HG03175 (cell line): Measurements from ENCODE around the gene LOXL4.

ENCODE experiments used
- ATAC-seq: cut with Tn5 transposase; IDR thresholded peaks from one replicate; pipeline ENCODE4 v1.9.1; 2021; ENCODE audit warnings: mild to moderate bottlenecking, moderate library complexity; ENCODE audit not compliant: unreplicated experiment

Gene LOXL4

GRCh38 chr10:98265403-98266378 is 2.3 kb downstream of the LOXL4 start:
- no peak for ATAC-seq

GRCh38 chr10:98264378-98265065 is 3.5 kb downstream of the LOXL4 start:
- ATAC-seq: no peak

DNA sequence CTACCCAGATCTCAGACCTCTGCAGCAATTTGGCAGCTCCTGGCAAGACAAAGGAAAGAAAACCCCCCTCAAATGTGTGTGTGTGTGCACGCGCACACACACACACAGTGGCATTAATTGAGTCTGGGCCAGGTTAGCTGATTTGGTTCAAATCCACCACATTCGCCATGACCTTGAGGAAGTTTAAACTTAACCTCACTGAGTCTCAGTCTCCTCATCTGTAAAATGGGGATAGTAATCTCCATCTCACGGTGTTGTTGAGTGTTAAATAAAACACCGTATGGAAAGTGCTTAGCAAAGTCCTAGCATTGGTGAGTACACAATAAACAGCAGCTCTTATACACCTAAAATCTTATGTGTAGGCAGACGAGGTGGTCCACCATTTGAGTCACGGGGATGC is 4.9 kb downstream of the LOXL4 start:
- ATAC-seq: no peak

DNA sequence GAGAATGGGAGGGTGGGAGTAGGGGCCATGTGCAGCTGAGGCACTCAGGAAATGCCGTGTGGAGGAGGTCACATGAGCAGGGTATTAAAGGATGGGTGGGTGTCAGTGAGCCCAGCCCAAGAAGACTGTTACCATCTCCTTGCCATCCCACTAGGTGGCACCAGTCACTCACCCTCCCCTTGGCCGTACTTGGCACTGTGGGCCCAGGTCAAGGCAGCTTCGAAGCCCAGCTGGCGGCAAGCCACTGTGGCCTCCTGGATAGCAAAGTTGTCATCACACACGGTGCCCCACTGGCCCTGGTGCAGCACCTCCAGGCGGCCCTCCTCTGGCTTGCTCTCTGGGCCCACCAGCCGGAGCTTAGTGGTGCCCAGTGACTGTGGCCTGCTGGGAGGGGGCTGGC is 5.4 kb downstream of the LOXL4 start:
- ATAC-seq: no peak

GRCh38 chr10:98261436-98262277 is 6.3 kb downstream of the LOXL4 start:
- ATAC-seq: no peak

DNA sequence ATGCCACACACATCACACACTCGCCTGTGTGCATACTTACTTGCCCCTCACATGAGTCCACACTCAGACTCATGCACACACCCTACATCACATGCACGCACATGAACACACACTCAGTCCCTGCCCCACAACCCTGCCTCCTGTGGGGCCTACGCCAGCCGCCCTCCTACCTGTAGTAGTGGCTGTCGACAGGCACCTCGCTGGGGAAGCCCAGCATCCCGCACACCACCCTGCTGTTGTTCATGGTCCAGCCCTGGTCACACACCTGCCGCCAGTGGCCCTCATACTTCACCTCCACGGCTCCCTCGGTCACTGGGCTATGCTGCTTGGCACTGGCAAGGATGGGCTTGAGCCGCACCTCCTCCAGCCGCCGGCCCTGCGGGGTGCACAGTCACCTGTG is 7.2 kb downstream of the LOXL4 start:
- no peak for ATAC-seq

DNA sequence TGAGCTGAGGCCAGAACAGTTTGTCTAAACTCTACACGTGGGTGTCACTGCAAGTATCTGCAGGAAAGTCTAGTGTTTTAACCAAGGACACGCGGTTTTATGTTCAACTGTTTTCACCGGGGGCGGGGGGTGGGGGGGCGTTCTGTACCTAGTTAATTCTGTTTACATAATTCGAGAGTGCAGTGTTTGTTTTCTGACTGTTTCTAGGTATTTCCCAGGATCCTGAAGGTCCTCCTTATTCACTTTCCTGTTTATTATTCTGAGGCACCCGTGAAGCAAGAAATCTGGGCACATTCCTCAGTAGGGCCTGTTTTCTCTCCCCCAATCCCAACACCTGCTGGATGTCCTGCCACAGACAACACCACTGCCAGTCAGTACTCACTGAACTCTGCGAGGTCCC is 7.6 kb downstream of the LOXL4 start:
- no peak for ATAC-seq

- no peak for ATAC-seq
Observed at GRCh38 chr10:98259606-98260315, 8.2 kb downstream of the LOXL4 start.

DNA sequence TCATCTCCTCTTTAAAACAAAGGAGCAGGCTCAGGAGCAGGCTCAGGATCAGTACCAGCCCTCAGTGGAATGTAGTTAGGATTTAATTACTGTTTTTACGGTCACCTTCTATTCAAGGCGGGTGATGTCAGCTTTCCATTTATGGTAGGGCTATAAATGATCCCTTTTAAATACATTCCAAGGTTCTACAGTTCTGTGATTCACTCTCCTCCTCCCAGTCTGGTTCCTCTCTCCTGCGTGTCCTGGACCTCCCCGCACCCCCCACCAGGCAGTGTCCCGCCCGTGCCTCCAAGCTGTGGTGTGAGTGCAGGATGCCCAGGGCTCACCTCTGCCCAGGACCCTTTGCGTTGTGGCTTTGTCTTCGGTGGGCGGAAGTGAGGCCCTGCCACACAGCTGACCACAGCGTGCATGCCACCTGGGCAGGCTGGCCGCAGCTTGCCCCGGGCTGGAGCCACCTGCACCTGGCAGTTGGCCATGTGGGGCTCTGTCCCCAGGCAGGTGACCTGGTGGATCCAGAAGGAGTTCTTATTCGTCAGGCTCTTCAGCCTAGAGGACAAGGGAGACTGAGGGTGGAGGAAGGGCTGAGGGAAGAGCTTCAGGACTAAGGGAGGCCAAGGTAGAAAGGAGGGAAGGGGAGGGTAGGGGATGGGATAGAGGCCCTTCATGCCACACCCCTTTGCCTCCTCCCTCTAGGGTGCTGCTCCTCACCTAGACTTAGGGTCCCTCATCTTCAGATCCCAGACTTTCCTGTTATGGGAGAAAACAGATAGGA is 9.1 kb downstream of the LOXL4 start:
- ATAC-seq: no peak

GRCh38 chr10:98257961-98258360 is 10.0 kb downstream of the LOXL4 start:
- ATAC-seq: no peak

- no peak for ATAC-seq
Observed at GRCh38 chr10:98257198-98257597, 10.8 kb downstream of the LOXL4 start.

DNA sequence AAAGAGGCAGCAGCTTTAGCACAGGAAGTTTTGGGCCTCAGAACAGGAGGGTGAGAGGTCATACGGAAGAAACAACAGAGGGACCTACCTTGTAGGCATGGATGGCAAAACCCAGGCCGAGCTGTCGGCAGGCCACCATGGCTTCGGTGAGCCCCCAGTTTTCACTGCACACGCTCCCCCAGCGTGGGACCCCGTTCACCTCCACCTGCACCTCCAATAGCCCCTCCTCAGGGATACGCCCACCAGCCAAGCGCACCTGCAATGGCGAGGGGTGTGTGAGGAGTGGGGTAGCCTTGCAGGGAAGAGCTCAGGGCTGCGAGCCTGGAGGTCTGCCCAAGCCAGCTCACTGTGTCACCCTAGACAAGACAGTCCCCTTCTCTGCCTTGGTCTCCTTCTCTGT is 11.3 kb downstream of the LOXL4 start:
- ATAC-seq: no peak

DNA sequence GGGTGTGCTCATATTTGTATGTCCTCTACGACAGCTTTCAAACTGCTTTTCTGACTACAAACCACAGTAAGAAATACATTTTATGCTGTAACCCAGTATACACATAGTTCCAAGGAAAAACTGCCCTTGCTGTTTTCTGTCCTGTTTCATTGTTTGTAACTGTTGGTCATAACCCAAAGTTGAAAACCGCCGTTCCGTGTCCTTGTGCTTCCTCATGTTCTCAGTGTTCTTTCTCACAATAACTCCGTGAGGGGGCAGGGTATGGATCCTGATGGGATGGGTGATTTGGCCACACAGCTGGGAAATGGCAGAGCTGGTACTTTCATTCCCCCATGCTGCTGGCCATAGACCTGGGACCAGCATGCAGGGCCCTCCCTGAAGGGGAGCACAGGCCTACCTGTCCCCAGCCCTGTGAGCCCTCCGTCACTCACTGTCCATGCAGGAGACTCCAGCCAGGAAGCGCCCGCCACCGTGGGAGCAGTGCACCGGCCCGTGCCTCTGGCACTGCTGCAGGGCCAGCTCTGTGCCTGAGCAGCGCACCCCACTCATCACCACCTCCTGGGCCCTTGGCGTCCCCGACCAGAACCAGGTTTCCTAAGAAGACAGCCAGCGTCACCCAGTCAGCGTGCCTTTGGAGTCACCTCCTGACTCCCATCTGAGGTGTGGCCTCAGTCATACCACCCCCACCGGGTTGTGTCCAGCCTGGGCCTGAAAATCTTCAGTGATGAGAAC is 12.7 kb downstream of the LOXL4 start:
- ATAC-seq: no peak

- no peak for ATAC-seq
Observed at GRCh38 chr10:98254234-98254974, 13.6 kb downstream of the LOXL4 start.

GRCh38 chr10:98253499-98253898 is 14.5 kb downstream of the LOXL4 start:
- no peak for ATAC-seq

GRCh38 chr10:98252464-98252863 is 15.5 kb downstream of the LOXL4 start:
- ATAC-seq: no peak

DNA sequence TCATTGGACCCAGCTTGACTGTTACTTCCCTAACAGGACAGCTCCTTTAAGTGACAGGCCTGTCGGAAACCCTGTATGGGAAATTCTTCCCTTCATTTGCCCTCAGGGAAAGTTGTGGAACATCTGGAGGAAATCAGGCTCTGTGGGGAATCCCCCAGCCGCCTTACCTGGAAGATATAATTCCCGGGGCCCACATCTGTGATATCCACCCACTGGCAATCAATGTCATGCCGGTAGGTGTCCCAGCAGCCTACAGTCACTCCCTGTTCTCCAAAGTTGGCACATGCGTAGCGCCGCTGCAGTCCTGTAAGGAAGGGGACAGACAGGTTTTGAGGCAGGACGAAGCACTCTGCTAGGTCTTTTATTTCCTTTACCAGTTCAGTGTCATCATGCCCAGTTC is 16.6 kb downstream of the LOXL4 start:
- no peak for ATAC-seq

DNA sequence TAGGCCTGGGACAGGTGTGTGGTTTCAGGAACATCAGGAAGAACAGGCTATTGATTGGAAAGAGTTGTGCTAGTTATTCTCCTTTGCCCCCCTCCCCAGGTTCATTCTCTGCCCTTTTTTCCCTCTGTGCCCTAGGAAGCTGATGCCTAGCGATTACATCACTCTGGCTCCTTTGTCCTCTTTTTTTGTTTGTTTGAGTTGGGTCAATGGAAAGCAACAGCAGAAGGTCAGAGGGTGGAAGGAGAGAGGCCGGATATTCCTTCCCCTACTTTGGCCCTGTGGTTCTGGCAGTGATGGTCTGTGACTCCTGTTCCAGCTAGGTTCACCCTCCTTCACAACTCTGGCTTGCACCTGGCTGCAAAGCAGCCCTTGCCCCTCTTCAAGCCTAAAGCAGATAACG is 18.9 kb downstream of the LOXL4 start:
- no peak for ATAC-seq

- no peak for ATAC-seq
Observed at GRCh38 chr10:98248018-98248417, 20.0 kb downstream of the LOXL4 start.
